ENCODE measurements around the gene ELMO1. TPM values are rescaled to one million over a fixed set of nuclear protein-coding genes. Genes with fewer than 3 reads are reported as not detected.

ELMO1 gene
- total RNA-seq, 1 donor from 2014 or later, result 60.1 TPM

DNA sequence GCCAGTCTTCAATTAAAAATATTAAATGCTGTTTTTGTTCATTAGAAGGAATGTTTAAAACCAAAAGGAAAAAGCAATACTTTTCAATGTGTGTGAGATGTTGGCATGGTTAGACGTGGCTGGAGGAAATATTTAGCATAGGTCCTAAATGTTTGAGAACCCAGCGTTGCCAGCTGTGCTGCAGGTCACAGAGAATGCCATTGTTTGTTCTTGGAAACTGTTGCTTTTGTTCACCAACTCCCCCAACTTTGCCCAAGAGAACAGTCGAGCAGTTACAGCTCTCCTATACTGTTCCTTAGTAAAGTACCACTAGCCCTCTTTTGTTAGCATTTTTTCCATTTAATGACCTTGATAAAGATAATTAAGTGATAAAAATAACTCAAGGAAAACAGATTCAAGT is 44.5 kb upstream of the ELMO1 start:
- Histone ChIP-seq H3K4me3 (no peak overlapping the region), H3K4me1 (no peaks in the 10 kb centered on the region), H3K9me3 (no peaks in the 10 kb centered on the region), H3K27ac (no peak overlapping the region), H3K36me3 (no peaks in the 10 kb centered on the region), H3K27me3 (ENCODE audit: low read depth) (no peaks in the 10 kb centered on the region)
- TF ChIP-seq, protein P1, sequence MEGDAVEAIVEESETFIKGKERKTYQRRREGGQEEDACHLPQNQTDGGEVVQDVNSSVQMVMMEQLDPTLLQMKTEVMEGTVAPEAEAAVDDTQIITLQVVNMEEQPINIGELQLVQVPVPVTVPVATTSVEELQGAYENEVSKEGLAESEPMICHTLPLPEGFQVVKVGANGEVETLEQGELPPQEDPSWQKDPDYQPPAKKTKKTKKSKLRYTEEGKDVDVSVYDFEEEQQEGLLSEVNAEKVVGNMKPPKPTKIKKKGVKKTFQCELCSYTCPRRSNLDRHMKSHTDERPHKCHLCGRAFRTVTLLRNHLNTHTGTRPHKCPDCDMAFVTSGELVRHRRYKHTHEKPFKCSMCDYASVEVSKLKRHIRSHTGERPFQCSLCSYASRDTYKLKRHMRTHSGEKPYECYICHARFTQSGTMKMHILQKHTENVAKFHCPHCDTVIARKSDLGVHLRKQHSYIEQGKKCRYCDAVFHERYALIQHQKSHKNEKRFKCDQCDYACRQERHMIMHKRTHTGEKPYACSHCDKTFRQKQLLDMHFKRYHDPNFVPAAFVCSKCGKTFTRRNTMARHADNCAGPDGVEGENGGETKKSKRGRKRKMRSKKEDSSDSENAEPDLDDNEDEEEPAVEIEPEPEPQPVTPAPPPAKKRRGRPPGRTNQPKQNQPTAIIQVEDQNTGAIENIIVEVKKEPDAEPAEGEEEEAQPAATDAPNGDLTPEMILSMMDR (IDR thresholded peaks at IDR 0.05), result no peak
- intact Hi-C loops (cut with DNase I), result no loop called here
- ATAC-seq (no peak), DNase-seq (no peak)

DNA sequence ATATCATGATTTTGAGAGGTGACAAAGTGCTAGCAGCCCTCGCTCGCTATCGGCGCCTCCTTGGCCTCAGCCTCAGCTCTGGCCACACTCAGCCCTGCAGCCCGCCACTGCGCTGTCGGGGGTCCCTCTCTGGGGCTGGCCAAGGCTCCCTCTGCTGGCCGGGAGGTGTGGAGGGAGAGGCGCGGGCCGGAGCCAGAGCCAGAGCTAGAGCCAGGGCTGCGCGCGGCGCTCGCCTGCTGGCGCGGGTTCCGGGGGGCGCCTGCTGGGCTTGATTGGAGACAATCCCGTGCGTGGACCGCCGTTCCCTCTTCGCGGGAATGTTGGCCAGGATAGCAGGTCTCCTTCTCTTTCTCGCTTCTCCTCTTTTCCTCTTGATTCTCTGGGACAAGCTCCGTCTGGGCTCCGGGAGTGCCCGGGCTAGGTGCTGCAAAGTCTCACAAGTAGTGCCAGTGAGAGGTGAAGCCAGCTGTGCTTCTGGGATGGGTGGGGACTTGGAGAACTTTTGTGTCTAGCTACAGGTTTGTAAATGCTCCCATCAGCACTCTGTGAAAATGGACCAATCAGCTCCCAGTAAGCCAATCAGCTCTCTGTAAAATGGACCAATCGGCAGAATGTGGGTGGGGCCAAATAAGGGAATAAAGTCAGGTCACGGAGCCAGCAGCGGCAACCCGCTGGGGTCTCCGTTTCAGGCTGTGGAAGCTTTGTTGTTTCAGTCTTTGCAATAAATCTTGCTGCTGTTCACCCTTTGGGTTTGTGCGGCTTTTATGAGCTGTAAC is 43.4 kb upstream of the ELMO1 start:
- ATAC-seq (no peak), DNase-seq (no peak)
- TF ChIP-seq, protein P1 (IDR thresholded peaks at IDR 0.05), result no peak
- intact Hi-C loops (cut with DNase I), result no loop called here
- H3K27me3 ChIP-seq (ENCODE audit: low read depth), result no peaks in the 10 kb centered on the region
- H3K27ac ChIP-seq, result no peak overlapping the region
- H3K4me1 ChIP-seq, result no peaks in the 10 kb centered on the region
- H3K36me3 ChIP-seq, result no peaks in the 10 kb centered on the region
- H3K9me3 ChIP-seq, result no peaks in the 10 kb centered on the region
- H3K4me3 ChIP-seq, result no peak overlapping the region

DNA sequence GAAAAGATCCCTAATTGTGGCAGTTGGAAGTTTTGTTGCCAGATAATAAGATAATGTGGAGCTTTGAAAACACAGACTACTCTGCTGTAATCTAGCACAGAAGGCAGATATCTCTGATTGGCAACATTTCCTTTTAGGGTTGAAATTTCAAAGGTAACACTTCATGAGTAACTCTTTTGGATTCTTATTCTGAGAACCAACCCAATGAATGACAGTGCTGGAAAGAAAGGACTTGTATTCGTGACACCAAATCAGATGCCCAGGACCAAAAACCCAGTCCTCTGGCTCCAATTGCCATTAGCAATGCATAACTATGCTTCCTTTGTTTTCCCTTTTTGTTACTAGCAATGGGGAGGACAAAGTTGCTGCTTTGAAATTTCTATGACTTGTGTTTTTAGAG is 41.0 kb upstream of the ELMO1 start:
- ATAC-seq, result no peak
- TF ChIP-seq, protein P1 (IDR thresholded peaks at IDR 0.05), result no peak
- Histone ChIP-seq H3K27me3 (ENCODE audit: low read depth) (no peaks in the 10 kb centered on the region), H3K4me3 (no peak overlapping the region), H3K27ac (no peak overlapping the region), H3K36me3 (no peaks in the 10 kb centered on the region), H3K9me3 (no peaks in the 10 kb centered on the region), H3K4me1 (no peaks in the 10 kb centered on the region)
- DNase-seq, result no peak
- intact Hi-C loops (cut with DNase I), result no loop called here

DNA sequence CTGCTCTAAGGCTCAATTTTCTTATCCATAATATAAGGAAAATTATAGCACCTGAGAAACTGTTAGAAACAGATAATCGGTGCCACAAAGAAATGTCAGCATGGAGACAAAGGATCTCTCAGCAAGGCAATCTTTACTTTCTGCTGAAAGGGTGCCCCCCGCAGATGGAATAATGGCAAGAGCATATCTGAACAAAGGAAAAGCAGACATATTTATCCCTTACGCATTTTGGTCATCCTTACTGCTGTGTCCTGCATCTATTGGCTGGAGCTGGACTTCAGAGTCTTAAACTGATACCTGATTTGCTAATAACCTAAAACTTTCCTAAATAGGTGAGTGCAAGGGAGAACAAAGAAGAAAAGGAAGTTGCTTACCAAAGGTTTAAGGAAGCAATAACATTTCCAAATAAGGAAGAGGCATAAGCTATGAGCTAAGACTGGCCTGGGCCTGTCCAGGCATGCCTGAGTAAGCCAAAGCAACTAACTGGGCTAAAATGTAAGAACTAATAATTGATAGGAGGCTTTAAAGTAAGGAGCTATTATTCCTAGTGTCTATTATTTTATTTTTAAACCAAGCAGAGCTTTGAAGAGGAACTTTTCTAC is 39.6 kb upstream of the ELMO1 start:
- H3K4me1 ChIP-seq, result no peaks in the 10 kb centered on the region
- H3K27me3 ChIP-seq (ENCODE audit: low read depth), result no peaks in the 10 kb centered on the region
- H3K9me3 ChIP-seq, result no peaks in the 10 kb centered on the region
- intact Hi-C loops (cut with DNase I), result no loop called here
- no peaks in the 10 kb centered on the region for H3K36me3 ChIP-seq
- TF ChIP-seq, protein P1 (IDR thresholded peaks at IDR 0.05), result no peak
- H3K4me3 ChIP-seq, result no peak overlapping the region
- H3K27ac ChIP-seq, result no peak overlapping the region
- no peak for ATAC-seq
- no peak for DNase-seq

DNA sequence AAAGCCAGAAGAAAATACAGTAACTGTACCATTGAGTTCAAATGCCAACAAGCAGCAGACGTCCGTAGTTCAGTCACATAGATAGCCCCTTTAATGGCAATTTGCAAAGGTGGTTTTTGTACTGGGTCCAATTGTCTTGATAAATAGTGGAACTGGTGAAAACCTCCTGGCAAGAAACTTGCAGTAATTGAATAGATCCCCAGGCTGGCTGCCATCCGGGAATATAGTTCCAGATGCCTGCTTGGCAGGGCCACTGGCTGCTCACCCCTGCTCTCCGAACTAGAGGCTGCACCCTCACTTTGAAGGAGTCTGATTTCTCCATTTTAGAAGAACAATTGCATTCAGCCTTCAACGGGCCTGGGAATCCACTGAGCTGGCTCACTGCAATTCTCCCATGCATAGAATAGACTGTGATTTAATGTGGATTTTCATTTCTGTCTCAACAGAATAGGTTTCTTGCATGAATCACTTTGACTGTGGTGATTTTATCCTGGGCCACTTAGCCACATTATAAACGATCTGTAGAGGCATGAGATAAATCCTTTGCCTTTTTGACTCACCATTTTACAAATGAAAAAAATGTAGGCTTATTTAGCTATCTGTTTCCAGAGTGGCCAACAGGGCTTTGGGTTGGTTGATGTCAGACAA is 35.9 kb upstream of the ELMO1 start:
- ATAC-seq, result no peak
- H3K4me3 ChIP-seq, result no peak overlapping the region
- intact Hi-C loops (cut with DNase I), result no loop called here

More for the DNA sequence above, 35.9 kb upstream of the ELMO1 start:
- H3K27ac ChIP-seq, result no peak overlapping the region
- no peaks in the 10 kb centered on the region for H3K27me3 ChIP-seq (ENCODE audit: low read depth)
- TF ChIP-seq, protein P1 (IDR thresholded peaks at IDR 0.05), result no peak
- H3K36me3 ChIP-seq, result no peaks in the 10 kb centered on the region
- no peaks in the 10 kb centered on the region for H3K9me3 ChIP-seq
- DNase-seq, result no peak
- no peaks in the 10 kb centered on the region for H3K4me1 ChIP-seq

All from lower lobe of right lung (tissue), 2 donors.